ENCODE measurements around the gene BMP2K. TPM values are rescaled to one million over a fixed set of nuclear protein-coding genes. Genes with fewer than 3 reads are reported as not detected.

The BMP2K gene
- total RNA-seq, 1 donor, result 85.1 TPM

- peak; percentile 18 for DNase-seq (ENCODE audit: low read depth)
- no peak for TF ChIP-seq CTCF (IDR thresholded peaks at IDR 0.05; ENCODE audit: insufficient read depth, low read length)
- peak overlapping the region; percentile 95 for H3K4me3 ChIP-seq (ENCODE audit: low read depth, low read length)
These were observed 161.7 kb downstream of the BMP2K start for GRCh38 chr4:78937837-78938236.

- peak overlapping the region; percentile 95 for H3K4me3 ChIP-seq (ENCODE audit: low read depth, low read length)
- no peak for TF ChIP-seq CTCF (IDR thresholded peaks at IDR 0.05; ENCODE audit: insufficient read depth, low read length)
- DNase-seq (ENCODE audit: low read depth), result no peak
These were observed 162.3 kb downstream of the BMP2K start for GRCh38 chr4:78938474-78938867.

- no peak for TF ChIP-seq CTCF (IDR thresholded peaks at IDR 0.05; ENCODE audit: insufficient read depth, low read length)
- peak within 1 kb of the TSS; percentile 95 for H3K4me3 ChIP-seq (ENCODE audit: low read depth, low read length)
- DNase-seq (ENCODE audit: low read depth), result peak; percentile 68
These were observed 162.9 kb downstream of the BMP2K start, which contains the start of gene PAQR3 for GRCh38 chr4:78938868-78939666. Gene PAQR3, minus strand, starts transcription at chr4:78939438. Its CDS starts 214 bp downstream, at chr4:78939224.

GRCh38 chr4:78939667-78940008, 163.5 kb downstream of the BMP2K start:
- no peak for TF ChIP-seq CTCF (IDR thresholded peaks at IDR 0.05; ENCODE audit: insufficient read depth, low read length)
- DNase-seq (ENCODE audit: low read depth), result no peak
- peak overlapping the region; percentile 95 for H3K4me3 ChIP-seq (ENCODE audit: low read depth, low read length)

GRCh38 chr4:78940752-78941151, 164.6 kb downstream of the BMP2K start:
- DNase-seq (ENCODE audit: low read depth), result no peak
- no peak overlapping the region for H3K4me3 ChIP-seq (ENCODE audit: low read depth, low read length)
- no peak for TF ChIP-seq CTCF (IDR thresholded peaks at IDR 0.05; ENCODE audit: insufficient read depth, low read length)

- TF ChIP-seq CTCF (IDR thresholded peaks at IDR 0.05; ENCODE audit: insufficient read depth, low read length), result no peak
- DNase-seq (ENCODE audit: low read depth), result no peak
- H3K4me3 ChIP-seq (ENCODE audit: low read depth, low read length), result no peak overlapping the region
These were observed 168.2 kb downstream of the BMP2K start for GRCh38 chr4:78944381-78944780.

Data from fibroblast of the aortic adventitia (primary cell).